ENCODE data around the gene KLF18. TPM values are rescaled to one million over a fixed set of nuclear protein-coding genes. Genes with fewer than 3 reads are reported as not detected.

The KLF18 gene
- total RNA-seq, 1 experiment from 2014 or later, result not detected

DNA sequence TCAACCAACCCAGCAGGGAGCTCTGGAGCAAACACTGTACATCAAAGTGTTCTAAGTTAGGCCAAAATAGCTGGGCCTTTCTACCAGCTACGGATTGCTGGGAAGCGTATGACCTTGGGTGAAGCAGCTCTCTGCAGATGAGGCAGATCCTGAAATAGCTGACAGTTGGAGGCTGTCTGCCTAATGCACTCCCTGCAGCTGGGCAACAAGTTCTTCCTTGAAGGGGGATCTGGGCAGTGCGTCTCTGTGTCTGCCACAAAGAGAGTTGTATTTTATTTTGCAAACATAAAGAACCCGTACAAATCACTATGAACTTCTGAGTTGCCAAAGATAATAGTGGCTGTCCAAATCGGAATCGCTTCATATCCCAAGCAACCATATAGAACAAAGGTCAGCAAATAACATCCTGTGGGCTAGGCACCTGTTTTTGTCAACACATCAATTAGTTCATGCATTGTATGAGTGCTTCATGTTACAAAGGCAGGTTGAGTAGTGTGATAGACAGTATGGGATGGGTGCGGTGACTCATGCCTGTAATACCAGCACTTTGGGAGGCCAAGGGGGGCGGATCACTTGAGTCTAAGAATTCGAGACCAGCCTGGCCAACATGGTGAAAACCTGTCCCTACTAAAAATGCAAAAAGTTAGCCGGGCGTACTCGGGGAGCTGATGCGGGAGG, 51.9 kb downstream of the KLF18 start:
- no peak for DNase-seq
- H3K4me1 Mint-ChIP-seq (ENCODE audit: low read depth, unreplicated experiment), result no peaks in the 10 kb centered on the region
- no peaks in the 10 kb centered on the region for H3K36me3 Mint-ChIP-seq (ENCODE audit: insufficient read depth, unreplicated experiment)
- H3K4me3 ChIP-seq (ENCODE audit: low read depth, low read length), result no peak overlapping the region
- peaks cover 4% of the 10 kb centered on the region for H3K27me3 Mint-ChIP-seq (ENCODE audit: insufficient read depth, unreplicated experiment)
- H3K9me3 ChIP-seq, result no peaks in the 10 kb centered on the region
- CTCF ChIA-PET, result no interaction called here
- H3K4me1 ChIP-seq, result no peaks in the 10 kb centered on the region
- intact Hi-C loops (cut with micrococcal nuclease; ENCODE audit: unreplicated experiment), result no loop called here
- H3K27me3 ChIP-seq (replicated peaks; ENCODE audit: control insufficient read depth, insufficient read depth, low read length), result no peaks in the 10 kb centered on the region
- TF ChIP-seq, protein P1, sequence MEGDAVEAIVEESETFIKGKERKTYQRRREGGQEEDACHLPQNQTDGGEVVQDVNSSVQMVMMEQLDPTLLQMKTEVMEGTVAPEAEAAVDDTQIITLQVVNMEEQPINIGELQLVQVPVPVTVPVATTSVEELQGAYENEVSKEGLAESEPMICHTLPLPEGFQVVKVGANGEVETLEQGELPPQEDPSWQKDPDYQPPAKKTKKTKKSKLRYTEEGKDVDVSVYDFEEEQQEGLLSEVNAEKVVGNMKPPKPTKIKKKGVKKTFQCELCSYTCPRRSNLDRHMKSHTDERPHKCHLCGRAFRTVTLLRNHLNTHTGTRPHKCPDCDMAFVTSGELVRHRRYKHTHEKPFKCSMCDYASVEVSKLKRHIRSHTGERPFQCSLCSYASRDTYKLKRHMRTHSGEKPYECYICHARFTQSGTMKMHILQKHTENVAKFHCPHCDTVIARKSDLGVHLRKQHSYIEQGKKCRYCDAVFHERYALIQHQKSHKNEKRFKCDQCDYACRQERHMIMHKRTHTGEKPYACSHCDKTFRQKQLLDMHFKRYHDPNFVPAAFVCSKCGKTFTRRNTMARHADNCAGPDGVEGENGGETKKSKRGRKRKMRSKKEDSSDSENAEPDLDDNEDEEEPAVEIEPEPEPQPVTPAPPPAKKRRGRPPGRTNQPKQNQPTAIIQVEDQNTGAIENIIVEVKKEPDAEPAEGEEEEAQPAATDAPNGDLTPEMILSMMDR (IDR thresholded peaks at IDR 0.05; ENCODE audit: insufficient read depth in 1 of 2, low read depth in 1 of 2, low read length in 1 of 2, severe bottlenecking in 1 of 2, unreplicated experiment in 1 of 2), result no peak
- H3K36me3 ChIP-seq (ENCODE audit: control insufficient read depth, insufficient read depth, low read length), result no peaks in the 10 kb centered on the region
- no TSS peak for BruUV-seq (replicated peaks)
- POLR2A ChIA-PET, result no interaction called here
- no peak overlapping the region for H3K4me3 Mint-ChIP-seq (ENCODE audit: unreplicated experiment)
- H3K27ac Mint-ChIP-seq (ENCODE audit: unreplicated experiment), result no peak overlapping the region
- H3K9me3 Mint-ChIP-seq (ENCODE audit: unreplicated experiment), result peaks cover 16% of the 10 kb centered on the region

Other genes with a start within 250 kb of the KLF18 start
- gene ARTN, start 207.8 kb downstream of the KLF18 start, total RNA-seq (2022), result 0.26 TPM in 1 of 2 replicates, not detected in the other
- gene IPO13, start 194.7 kb downstream of the KLF18 start, total RNA-seq (2022), result 14.1 and 15.9 TPM in 2 replicates
- 29.0 and 29.5 TPM in 2 replicates for gene DPH2, start 171.6 kb downstream of the KLF18 start, total RNA-seq (2022)
- gene ATP6V0B, start 166.7 kb downstream of the KLF18 start, total RNA-seq (2022), result 89.9 and 91.2 TPM in 2 replicates
- 28.6 and 31.5 TPM in 2 replicates for gene B4GALT2, start 162.4 kb downstream of the KLF18 start, total RNA-seq (2022)
- gene CCDC24, start 150.0 kb downstream of the KLF18 start, total RNA-seq (2022), result 5.1 and 5.2 TPM in 2 replicates
- 35.9 and 45.0 TPM in 2 replicates for gene SLC6A9, start 110.2 kb downstream of the KLF18 start, total RNA-seq (2022)
- gene KLF17, start 22.8 kb downstream of the KLF18 start, total RNA-seq (2022), result not detected in 2 replicates
- gene DMAP1, start 71.8 kb upstream of the KLF18 start, total RNA-seq (2022), result 40.4 and 41.1 TPM in 2 replicates
- 34.2 and 38.2 TPM in 2 replicates for gene ERI3, start 213.6 kb upstream of the KLF18 start, total RNA-seq (2022)

All from Caco-2 (cell line).